Measurements from ENCODE around the gene MAB21L4.

The MAB21L4 gene

DNA sequence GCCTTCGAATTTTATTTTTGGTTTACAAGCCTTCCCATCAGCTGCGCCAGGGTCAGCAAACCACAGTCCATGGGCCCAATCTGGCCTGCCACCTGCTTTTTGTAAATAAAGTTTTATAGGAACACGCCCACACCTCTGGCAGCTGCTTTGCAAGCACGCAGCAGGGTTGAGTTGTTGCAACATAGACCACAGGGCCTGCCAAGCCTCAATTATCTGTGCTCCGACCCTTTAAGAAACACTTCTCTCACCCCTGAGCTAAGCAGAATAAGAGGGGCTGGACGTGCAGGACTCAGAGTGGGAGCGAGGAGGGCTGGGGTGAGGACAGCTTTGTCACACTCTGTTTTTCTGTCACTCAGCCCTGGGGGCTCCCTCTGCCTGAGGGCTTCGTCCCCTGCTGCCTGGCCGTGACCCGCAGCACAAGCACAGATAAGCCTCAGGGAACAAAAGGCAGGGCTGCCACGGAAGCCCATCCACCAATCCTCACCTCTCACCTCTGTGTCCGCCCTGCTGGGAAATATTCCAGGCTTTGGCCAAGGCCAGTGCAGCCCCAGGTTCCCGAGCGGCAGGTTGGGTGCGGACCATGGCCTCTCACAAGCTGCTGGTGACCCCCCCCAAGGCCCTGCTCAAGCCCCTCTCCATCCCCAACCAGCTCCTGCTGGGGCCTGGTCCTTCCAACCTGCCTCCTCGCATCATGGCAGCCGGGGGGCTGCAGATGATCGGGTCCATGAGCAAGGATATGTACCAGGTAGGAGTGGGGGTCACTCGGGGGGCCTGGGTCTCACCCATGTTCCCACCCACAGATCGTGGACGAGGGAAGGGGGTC, 27.5 kb downstream of the MAB21L4 start, which contains the start of gene AGXT:
Gene AGXT, plus strand, starts transcription at position 539 of the 823 bp plus-strand sequence. Its CDS starts 42 bp downstream, at position 581.
- DNase-seq (ENCODE audit: extremely low read depth, insufficient read length) = no peak
- Histone ChIP-seq H3K4me3 (replicated peaks; ENCODE audit: low read depth, low read length) (no peak within 1 kb of the TSS), H3K27me3 (replicated peaks; ENCODE audit: control insufficient read depth, insufficient read depth, low read length) (peaks cover 1% of the 10 kb centered on the region), H3K36me3 (ENCODE audit: control insufficient read depth, insufficient read depth, low read length) (no peaks in the 10 kb centered on the region)
- TF ChIP-seq, protein P1, sequence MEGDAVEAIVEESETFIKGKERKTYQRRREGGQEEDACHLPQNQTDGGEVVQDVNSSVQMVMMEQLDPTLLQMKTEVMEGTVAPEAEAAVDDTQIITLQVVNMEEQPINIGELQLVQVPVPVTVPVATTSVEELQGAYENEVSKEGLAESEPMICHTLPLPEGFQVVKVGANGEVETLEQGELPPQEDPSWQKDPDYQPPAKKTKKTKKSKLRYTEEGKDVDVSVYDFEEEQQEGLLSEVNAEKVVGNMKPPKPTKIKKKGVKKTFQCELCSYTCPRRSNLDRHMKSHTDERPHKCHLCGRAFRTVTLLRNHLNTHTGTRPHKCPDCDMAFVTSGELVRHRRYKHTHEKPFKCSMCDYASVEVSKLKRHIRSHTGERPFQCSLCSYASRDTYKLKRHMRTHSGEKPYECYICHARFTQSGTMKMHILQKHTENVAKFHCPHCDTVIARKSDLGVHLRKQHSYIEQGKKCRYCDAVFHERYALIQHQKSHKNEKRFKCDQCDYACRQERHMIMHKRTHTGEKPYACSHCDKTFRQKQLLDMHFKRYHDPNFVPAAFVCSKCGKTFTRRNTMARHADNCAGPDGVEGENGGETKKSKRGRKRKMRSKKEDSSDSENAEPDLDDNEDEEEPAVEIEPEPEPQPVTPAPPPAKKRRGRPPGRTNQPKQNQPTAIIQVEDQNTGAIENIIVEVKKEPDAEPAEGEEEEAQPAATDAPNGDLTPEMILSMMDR (IDR thresholded peaks at IDR 0.05; ENCODE audit: insufficient read depth, low read length, poor library complexity, severe bottlenecking) = no peak

GRCh38 chr2:240865391-240865790, 30.6 kb downstream of the MAB21L4 start:
- H3K27me3 ChIP-seq (replicated peaks; ENCODE audit: control insufficient read depth, insufficient read depth, low read length) = no peaks in the 10 kb centered on the region; the same call in none of the 2 replicates
- no peak for DNase-seq (ENCODE audit: extremely low read depth, insufficient read length)
- no peak overlapping the region for H3K4me3 ChIP-seq (replicated peaks; ENCODE audit: low read depth, low read length)
- H3K36me3 ChIP-seq (ENCODE audit: control insufficient read depth, insufficient read depth, low read length) = no peaks in the 10 kb centered on the region
- TF ChIP-seq, protein P1 (IDR thresholded peaks at IDR 0.05; ENCODE audit: insufficient read depth, low read length, poor library complexity, severe bottlenecking) = no peak

DNA sequence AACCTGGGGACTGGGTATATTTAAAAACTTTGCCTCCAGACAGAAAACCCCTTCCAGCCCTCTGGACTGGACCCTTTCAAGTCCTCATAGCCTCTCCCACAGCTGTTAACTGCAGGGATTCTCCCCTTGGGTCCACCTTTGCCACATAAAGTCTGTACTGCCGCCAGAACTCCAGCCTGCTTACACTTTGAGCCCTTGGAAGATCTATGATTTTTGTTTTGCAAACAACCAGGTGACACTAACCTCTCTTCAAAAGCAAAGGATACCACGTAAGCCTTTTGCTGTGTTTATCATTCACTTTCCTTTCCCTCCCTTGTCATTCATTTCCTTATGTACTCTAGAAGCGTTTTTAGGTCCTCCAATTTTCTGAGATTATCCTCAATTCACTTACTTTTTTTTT, 31.5 kb downstream of the MAB21L4 start:
- DNase-seq (ENCODE audit: extremely low read depth, insufficient read length) = no peak
- no peak overlapping the region for H3K4me3 ChIP-seq (replicated peaks; ENCODE audit: low read depth, low read length)
- TF ChIP-seq, protein P1 (IDR thresholded peaks at IDR 0.05; ENCODE audit: insufficient read depth, low read length, poor library complexity, severe bottlenecking) = no peak

DNA sequence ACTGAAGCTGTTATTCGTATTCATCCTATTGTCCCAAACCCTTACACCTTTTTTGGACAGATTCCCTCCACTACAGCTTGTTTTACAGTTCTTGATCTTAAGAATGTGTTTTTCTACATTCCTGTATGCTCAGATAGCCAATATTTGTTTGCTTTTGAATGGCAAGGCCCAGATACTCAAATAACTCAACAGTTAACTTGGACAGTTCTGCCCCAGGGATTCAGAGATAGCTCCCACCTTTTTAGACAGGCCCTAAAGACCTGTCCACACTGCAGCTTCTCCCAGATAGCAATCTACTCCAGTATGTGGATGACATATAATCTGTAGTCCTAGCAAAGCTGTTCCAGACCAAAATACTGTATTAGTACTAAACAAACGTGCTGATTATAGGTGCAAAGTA, 34.4 kb downstream of the MAB21L4 start:
- TF ChIP-seq, protein P1 (IDR thresholded peaks at IDR 0.05; ENCODE audit: insufficient read depth, low read length, poor library complexity, severe bottlenecking) = no peak
- Histone ChIP-seq H3K36me3 (ENCODE audit: control insufficient read depth, insufficient read depth, low read length) (no peaks in the 10 kb centered on the region), H3K4me3 (replicated peaks; ENCODE audit: low read depth, low read length) (no peak overlapping the region), H3K27me3 (replicated peaks; ENCODE audit: control insufficient read depth, insufficient read depth, low read length) (peaks cover 2% of the 10 kb centered on the region)
- no peak for DNase-seq (ENCODE audit: extremely low read depth, insufficient read length)

More for the DNA sequence above, 31.5 kb downstream of the MAB21L4 start:
- H3K36me3 ChIP-seq (ENCODE audit: control insufficient read depth, insufficient read depth, low read length) = no peaks in the 10 kb centered on the region
- no peaks in the 10 kb centered on the region; the same call in 1 of the 2 replicates for H3K27me3 ChIP-seq (replicated peaks; ENCODE audit: control insufficient read depth, insufficient read depth, low read length)

- DNase-seq (ENCODE audit: extremely low read depth, insufficient read length) = no peak
- H3K4me3 ChIP-seq (replicated peaks; ENCODE audit: low read depth, low read length) = no peak overlapping the region
- peaks cover 2% of the 10 kb centered on the region for H3K27me3 ChIP-seq (replicated peaks; ENCODE audit: control insufficient read depth, insufficient read depth, low read length)
- no peaks in the 10 kb centered on the region for H3K36me3 ChIP-seq (ENCODE audit: control insufficient read depth, insufficient read depth, low read length)
- TF ChIP-seq, protein P1 (IDR thresholded peaks at IDR 0.05; ENCODE audit: insufficient read depth, low read length, poor library complexity, severe bottlenecking) = no peak
Measured at GRCh38 chr2:240858871-240859270, 37.1 kb downstream of the MAB21L4 start.

All from GM06990 (cell line).